HPDE6-E6E7 (cell line): ENCODE data around the gene SYNGR3.

Source experiments
- DNase-seq: peaks from one replicate; pipeline ENCODE4 v3.0.0; 2011; ENCODE audit warnings: missing footprints; ENCODE audit errors: extremely low spot score

Gene SYNGR3

DNA sequence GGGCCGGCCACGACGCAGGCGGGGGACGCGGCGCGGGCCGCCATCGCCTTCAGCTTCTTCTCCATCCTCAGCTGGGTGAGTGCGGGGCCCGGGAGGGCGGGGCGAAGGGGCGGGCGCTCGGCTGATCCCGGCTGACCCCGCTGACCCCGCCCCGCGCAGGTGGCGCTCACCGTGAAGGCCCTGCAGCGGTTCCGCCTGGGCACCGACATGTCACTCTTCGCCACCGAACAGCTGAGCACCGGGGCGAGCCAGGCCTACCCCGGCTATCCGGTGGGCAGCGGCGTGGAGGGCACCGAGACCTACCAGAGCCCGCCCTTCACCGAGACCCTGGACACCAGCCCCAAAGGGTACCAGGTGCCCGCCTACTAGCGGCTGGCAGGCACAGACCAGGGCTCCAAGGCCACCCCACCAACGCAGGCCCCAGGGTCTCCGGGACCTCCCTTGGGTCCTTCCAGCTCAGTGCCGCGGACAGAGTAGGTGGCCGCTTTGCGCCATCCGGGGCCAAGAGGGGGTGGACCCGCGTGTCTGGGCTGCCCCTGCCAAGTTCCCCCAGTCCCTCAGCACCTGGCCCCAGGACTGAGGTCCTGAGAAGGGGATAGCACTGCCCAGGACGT lies 3.0 kb downstream of the SYNGR3 start:
- DNase-seq, result no peak

DNA sequence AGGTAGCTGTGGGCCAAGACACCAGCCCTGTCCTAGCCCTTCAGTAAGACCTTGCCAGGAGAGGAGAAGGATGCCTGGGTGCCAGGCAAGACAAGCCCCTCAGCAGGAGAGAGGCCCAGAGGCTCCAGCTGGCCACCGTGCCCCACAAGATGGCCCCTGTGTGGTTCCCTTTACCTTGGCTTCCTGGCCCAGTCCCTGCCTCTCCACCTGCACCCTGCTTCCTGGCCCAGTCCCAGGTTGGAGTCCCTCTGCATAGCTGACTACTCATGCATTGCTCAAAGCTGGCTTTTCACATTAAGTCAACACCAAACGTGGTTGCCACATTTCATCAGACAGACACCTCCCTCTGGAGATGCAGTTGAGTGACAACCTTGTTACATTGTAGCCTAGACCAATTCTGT lies 4.0 kb downstream of the SYNGR3 start:
- peak; percentile 58 for DNase-seq

DNA sequence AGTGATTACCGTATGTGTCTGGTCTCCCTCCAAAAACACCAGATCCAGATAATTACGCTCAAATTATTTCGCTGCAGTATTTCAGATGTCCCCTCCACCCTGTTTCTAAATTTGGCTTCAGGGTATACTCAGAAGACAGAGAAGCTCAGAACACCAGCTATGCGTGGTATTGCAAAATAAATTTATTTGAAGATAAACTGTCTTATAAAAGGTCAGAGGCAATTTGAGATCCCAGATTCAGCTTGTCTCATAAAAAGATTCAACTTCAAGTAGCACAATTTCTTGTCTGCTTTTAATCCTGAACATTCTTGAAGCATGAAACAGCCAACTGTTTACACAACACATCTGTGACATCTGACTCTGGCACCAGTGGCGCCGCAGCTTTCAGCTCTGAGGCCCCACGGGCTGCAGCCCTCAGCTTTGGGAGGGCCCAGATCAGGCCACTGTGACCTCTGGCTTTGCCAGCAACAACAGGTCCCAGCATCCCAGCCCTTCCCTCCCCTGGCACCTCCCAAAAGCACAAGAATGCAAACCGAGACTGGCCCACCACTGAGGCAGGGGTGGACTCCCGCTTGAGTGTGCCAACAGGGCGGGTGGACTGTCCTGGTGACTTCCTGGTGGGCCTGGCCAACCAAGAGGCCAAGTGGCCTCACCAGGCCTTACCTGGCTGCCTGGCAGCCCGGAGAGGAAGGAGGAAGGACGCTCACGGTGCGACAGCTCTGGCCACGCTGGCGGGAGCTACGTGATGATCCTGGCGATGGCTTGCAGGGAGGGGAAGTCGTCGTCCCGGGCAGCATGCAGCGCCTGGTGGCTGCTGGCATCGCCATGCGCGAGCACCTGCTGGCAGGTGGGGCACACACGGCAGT lies 8.0 kb downstream of the SYNGR3 start:
- no peak for DNase-seq

DNA sequence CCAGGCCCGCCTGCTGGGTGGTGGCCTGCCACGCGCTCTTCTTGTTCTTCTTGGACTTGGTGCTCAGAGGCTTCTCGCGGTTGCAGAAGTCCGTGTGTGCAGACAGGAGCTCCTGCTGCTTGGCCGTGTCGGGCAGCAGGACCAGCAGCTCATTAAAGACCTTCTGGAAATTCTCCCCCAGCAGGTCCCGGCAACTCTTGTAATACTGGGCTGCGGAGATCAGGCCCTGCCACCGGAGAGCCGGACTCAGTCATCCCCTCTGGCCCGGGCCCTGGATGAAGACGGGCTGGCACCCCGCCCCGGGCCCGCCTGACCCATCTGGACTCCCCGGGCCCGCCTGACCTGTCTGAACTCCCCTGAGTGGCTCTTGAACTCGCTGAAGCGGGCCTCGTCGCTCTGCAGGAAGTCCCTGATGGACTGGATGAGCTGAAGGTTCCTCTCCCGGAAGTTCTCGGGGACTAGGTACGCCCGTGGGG lies 8.6 kb downstream of the SYNGR3 start:
- DNase-seq, result no peak

DNA sequence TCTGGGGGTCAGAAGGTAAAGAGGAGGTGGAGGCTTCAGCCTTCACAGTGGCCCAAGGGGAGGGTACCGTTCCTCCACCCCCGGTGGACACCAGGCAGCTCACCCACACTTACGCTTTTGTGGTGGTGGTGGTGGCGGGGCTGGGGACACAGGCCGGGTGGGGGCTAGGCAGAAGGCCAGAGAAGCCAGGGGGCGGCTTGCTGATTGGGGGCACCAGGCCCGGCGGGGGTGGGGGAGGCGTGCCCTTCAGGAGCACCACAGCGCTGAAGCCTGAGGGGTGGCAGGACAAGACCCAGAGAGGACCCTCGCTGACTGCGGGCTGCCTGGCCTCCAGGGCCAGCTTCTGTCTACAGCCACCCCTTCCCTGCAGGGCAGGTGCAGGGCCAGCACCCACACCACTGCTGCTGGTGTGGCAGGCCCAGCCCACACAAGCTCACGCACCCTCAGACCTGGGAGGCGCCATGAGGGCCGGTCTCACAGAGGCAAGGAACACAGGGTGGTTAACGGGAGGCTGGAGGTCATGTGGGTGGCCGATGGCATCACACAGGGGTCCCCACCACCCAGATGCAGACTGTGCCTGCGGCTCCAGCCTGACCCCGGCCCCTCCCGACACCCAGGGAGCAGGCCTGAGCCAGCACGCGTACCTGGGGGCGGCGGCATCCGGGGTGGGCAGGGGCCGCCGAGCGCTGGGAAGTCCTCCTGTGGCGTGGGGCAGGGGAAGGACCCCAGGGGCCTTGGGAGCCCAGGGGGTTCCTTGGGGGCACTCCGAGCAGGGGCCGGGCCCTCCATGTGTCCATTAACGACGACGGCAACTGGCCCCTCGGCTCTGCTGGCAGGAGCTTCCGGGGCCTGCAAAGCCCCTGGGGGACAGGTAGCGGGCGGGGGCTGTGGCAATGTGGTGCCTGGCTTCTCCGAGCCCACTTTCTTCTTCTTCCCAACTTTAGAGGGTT lies 9.4 kb downstream of the SYNGR3 start:
- no peak for DNase-seq

DNA sequence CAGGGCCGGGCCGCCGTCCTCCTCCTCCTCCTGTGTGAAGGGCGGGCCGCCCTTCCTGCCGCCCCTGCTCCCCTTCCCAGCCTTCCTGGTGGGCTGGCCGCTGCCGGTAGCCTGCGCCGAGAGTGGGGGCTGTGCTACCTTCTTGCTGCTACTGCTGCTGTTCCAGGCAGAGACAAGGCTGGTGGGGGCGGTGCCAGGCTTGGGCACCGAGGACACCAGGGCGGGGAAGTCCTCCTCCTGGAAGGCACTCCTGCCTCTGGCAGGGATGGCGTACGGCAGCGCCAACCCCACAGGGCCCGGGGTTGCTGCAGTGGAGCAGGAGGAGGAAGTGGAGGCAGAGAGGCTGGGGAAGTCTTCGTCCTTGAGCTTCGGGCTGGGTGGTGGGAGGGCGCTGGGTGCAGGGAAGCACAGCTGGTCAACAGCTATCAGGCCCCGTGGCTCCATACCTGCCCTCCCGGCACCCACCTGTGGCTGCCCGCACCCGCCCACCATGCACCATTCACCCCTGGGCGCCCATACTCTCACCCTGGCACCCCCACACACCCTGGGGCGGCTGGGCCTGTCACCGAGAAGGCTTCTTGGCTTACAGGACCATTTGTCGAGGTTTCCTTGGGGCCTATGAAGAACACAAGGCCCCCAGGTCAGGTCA lies 10.2 kb downstream of the SYNGR3 start:
- no peak for DNase-seq

DNA sequence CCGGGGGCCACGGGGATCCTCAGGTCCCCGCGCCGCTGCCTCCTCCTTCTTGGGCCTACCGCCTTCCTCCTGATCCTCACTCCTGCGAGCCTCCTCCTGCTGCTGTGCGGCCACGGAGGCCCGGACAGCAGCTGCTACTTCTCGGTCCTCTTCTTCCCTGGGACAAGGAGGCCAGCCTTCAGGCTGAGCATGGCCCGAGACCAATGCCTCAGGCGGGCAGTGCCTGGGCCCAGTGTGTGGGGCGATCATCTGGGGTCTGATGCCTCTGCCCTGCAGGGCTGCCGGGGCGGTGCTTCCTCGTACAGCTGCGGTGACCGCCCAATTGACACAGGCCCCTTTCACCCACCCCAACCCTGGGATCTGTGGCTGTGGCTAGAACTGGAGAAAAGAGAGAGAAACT lies 11.3 kb downstream of the SYNGR3 start:
- no peak for DNase-seq

DNA sequence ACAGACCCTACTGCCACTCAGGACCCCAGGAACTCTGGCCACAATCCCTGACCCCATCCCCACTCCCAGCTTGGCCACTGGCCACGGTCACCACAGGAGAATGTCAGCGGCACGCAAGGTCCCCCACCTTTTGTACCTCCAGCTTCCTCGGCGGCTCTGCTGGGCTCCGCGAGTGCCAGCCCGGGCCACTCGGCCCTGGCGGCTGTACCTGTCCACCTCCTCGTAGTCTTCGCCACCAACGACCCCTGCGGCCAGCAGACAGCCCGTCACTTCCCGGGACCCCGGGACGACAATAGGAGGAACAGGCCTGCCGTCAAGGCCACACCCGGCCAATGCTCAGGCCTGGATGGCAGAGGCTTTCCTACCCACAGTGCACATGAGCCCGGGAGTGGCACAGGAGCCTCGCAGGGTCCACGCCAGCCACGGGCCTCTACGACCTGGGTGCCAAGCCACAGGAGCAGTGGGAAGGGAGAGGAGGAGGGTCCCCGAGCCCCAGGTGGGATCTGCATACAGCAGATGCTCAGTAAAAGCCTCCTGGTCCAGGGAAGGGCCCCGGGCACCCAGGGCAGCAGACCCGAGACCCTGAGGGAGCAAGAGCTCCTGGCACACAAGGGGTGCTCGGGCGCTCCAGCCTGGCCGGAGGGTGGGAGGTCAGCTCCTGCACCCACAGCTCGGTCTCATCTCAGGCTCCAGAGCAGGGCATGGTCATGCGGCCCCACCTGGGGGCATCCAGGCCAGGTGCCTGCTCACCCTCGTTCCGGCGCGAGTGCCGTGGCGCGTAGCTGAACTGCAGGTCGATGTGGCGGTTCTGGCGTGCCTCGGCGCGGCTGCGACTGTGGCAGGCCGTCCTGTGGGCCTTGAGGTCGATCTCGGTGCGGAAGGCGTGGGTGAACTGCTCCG lies 11.9 kb downstream of the SYNGR3 start:
- no peak for DNase-seq

DNA sequence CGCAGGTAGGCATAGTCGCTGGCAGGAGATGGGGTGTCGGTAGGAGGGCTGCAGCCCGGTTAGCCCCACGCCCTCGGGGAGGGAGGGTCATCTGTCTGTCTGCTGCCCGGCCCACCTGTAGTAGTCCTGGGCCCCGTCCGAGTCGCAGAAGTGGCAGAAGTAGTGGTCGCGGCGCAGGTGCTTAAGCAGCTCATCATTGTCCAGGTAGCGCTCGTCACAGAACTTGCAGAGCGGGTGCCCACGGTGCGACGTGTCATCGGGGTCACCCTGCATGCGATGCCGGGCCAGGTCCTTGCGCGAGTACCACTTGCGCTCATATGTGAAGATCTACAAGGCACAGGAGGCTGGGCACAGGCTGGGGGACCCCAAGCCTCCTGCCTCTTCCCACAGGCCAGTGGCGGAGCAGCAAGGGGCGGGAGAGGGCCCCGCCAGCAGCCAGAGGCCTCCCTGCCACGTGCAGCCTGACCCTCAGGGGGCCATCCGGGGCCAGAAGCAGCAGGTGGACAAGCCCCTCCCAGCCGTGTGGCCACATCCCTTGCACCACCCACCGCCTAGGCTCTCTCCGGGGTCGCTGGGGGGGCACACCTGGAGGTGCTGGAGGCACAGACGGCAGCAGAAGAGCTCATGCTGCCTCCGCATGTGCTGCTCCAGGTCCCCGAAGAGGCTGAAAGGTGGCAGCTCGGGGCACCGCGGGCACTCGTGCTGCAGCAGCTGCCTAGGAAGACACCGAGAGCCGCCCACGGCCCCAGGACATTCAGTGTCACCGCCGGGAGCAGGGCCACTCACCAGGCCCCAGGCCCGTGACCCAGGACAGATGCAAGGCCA lies 12.8 kb downstream of the SYNGR3 start:
- no peak for DNase-seq

DNA sequence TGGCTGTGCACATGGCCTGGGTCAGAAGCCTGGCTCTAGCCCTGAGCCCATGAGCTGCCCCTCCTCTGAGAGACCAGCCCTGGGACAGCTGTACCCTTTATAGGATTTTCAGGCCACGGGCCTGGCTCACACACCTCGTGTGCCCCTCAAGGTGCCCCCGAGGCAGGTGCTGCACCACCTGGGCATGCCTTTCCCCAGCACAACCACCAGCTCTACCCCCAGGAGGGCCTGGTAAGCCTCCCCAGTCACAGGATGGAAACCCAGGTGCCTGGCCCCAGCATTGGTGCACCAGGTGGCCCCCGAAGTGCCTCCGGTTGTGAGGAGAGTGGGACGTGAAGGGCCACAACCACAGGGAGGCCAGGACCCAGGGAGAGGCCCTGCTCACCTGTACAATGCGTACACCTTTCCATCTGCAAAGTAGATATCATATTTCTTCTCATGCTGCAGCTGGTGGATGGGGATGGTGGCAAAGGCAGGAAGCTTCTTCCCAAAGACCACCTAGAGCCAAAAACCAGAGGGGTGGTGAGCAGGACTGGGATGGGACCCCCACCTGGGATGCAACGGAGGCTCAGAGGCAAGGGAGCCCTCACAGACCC lies 13.6 kb downstream of the SYNGR3 start:
- DNase-seq, result no peak

DNA sequence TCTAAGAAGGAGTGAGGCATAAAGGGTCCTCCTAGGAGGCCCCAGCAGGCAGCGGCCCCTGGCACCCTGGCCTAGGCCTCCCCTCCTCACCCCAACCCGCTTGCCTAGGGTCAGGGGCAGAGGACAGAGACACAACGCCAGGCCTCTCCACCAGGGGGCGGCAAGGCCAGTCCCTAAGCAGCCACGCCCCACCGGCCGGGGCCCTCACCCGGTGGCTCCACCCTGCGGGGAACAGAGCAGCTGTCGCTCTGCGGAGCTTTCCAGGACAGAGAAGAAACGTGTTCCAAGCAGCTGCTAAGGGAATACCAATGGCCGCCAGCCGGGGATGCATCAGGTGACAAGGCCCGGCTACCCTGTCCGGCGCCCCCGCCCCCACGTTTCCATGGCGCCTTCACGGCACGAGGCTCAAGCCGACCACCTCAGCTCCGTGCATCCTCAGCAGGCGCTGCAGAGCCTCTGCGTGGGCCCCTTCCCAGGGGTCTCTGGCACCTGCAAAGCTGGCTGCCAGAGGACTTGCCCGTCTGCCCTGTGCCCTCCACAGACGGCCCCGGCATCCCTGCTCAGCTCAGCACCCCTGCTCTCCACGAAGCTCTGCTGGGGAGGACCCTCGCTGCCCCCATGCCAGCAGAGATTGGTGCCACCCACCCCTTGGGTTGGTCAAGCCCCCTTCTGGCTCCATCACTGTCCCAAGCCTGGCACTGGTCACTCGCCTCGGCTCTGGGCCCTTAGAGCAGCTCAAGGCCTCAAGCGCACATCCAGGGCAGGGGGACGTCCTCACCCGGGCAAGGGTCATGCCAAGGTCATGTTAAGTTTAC lies 14.3 kb downstream of the SYNGR3 start:
- DNase-seq, result no peak

DNA sequence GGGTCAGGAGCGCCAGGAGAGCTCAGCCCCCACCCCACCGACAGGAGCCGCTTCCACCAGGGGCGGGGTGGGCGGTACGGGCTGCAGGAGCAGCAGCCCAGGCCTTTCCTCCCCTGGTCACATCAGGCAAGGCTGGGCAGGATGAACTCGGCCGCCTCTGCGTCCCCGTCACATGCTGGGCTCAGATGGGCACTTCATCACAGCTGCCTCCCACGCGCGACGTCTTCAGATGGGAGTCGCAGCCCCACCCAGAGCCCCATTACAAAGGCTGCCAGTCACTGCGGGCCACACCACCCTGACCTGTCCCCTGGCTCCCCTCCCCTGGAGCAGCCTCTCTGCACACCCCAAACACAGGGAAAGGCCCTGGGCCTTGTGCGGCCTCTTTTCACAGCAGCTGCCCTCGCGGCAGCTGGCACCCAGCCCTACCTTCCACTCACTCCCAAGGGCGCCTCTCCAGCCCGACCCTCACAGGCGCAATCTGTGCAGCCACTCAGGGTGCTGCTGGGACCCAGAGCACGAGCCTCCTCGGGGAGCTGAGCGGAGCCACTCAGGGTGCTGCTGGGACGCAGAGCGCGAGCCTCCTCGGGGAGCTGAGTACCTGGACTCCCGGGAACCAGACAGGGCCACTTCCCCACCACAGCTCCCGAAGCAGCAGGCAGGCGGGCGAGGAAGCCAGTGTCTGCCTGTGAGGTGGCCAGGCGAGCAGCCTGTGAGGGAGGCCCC lies 15.2 kb downstream of the SYNGR3 start:
- DNase-seq, result no peak

DNA sequence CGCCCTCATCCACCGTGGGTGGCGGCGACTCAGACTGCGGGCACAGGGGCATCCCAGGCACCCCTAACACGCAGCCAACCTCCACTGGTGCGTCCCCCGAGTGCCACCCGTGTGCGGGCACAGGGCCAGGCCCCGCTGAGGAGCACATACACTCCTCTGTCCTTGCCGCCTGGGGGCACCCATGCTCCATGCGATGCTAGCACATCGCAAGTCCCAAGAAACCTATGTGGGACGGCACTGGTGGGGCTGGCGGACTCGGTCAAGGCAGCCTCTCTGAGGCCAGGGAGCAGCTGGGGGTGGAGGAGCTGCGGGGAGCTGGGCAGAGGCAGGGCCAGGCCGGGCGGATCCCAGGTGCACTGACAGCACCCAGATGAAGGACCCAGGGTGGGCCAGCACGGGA lies 15.9 kb downstream of the SYNGR3 start:
- DNase-seq, result no peak

DNA sequence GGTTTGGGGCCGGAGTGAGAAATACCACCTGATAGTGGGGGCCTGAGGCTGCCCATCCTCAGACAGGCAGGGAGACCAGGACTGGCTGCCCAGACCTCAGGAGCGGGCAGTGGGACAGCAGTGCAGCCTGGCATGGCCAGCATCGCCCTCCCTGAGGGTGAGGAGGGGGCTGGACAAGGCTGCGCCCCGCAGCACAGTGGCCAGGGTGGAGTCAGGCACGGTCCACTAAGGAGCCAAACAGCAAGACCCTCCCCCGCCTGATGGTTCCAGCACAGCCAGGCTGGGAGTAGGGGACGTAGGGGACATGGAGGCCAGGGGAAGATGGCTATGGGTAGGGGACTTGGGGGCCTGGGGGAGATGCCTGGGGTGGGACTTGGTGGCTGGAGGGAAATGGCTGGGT lies 16.5 kb downstream of the SYNGR3 start:
- no peak for DNase-seq

DNA sequence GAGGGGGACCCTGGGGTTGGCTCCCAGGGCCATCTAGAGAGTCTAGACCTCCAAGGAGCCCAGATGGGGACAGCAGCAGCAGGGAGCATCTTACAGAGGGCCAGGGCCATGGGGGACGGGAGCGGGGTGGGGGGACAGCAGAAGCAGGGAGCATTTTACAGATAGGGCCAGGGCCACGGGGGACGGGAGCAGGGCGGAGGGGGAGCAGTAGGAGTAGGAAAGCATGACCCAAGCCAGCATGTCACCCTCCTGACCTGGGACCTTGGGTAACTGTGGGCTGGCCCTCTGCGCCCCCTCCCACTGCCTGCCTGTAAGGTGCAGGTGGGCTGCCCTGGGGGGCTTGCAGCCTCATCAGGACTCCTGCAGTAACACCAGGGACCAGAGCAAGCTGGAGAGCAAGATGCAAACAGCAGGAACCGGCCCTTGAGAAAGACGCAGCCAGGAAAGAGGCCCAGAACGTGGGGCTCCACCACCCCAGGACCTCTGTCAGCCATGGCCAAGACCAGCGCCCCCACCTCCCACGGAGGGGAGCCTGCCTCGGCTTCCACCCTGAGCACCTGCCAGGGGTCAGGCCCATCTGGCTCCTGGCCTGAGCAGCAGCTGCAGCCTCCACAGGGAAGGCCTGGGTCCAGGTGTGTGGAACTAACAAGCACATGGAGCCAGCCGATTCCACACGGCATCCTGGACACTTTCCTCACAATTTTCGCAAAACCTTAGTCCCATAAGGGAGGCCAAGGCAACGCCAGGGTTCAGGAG lies 17.5 kb downstream of the SYNGR3 start:
- DNase-seq, result no peak

DNA sequence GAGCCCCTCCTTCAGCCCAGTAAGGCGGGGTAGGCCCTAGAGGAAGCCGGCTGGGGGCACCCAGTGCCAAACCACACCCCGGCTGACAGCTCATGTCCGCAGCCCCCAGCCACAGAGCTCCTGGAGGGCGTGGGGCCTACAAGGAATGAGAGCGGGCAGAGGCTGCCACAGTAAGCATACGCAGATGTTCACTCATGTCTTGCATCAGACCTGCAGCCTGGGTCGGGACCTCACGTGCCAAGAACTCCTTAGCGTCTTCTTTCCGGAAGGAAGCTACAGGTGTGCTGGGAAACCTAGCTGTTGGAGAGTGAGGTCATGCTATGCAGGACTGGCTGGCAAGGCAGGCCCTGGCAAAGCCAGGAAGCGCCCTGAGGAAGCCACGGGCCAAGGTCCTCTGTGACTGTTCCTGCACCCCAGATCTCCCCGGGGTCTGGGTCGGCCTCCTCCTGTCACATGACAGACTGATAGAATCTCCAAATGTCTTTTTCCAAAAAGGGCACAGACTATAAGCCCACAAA lies 18.3 kb downstream of the SYNGR3 start:
- DNase-seq, result peak; percentile 86
